Ishikawa (cell line): ENCODE data around the gene GAS2L1.

Experiments
- CEBPB ChIP-seq: IDR thresholded peaks from 2 replicates; pipeline ENCODE4 v1.6.1; 2012
- CREB1 ChIP-seq: IDR thresholded peaks from 2 replicates; pipeline ENCODE4 v1.6.1; 2012; ENCODE audit warnings: low read depth
- EGR1 ChIP-seq: IDR thresholded peaks from 2 replicates; pipeline ENCODE4 v1.6.1; 2012
- EP300 ChIP-seq: IDR thresholded peaks from 2 replicates; pipeline ENCODE4 v1.6.1; 2012; ENCODE audit warnings: borderline replicate concordance
- FOXM1 ChIP-seq: IDR thresholded peaks from 2 replicates; pipeline ENCODE4 v1.6.1; 2012; ENCODE audit warnings: low read depth, borderline replicate concordance
- MAX ChIP-seq: IDR thresholded peaks from 2 replicates; pipeline ENCODE4 v1.6.1; 2012
- NFIC ChIP-seq: IDR thresholded peaks from 2 replicates; pipeline ENCODE4 v1.6.1; 2012
- RAD21 ChIP-seq: IDR thresholded peaks from 2 replicates; pipeline ENCODE4 v1.6.1; 2012; ENCODE audit warnings: low read depth
- REST ChIP-seq: IDR thresholded peaks from 2 replicates; pipeline ENCODE4 v1.6.1; 2012; ENCODE audit warnings: low read depth, mild to moderate bottlenecking
- TAF1 ChIP-seq: IDR thresholded peaks from 2 replicates; pipeline ENCODE4 v1.6.1; 2012; ENCODE audit warnings: low read depth, mild to moderate bottlenecking
- TCF12 ChIP-seq: IDR thresholded peaks from 2 replicates; pipeline ENCODE4 v1.6.1; 2012; ENCODE audit warnings: low read depth
- TEAD4 ChIP-seq: IDR thresholded peaks from 2 replicates; pipeline ENCODE4 v1.6.1; 2012
- USF1 ChIP-seq: IDR thresholded peaks from 2 replicates; pipeline ENCODE4 v1.6.1; 2012
- YY1 ChIP-seq: IDR thresholded peaks from 2 replicates; pipeline ENCODE4 v1.6.1; 2012; ENCODE audit warnings: low read depth
- ZBTB7A ChIP-seq: IDR thresholded peaks from 2 replicates; pipeline ENCODE4 v1.6.1; 2012; ENCODE audit warnings: low read depth

The GAS2L1 gene

GRCh38 chr22:29313576-29314466, 7.4 kb downstream of the GAS2L1 start:
- TF ChIP-seq TAF1 = no peak
- TF ChIP-seq TCF12 = 0 out of 2 replicates have a peak, but pooled peaks have one; percentile 14
- TF ChIP-seq CREB1 = no peak
- no peak for TF ChIP-seq CEBPB
- 0 out of 2 replicates have a peak, but pooled peaks have one; percentile 22 for TF ChIP-seq NFIC

GRCh38 chr22:29314537-29315285, 8.3 kb downstream of the GAS2L1 start:
- TF ChIP-seq MAX = peak; percentile 55
- TF ChIP-seq CREB1 = no peak

GRCh38 chr22:29315286-29316140, 9.1 kb downstream of the GAS2L1 start, which contains the start of gene RASL10A:
TSS of gene RASL10A (minus strand) at chr22:29315697. CDS start at chr22:29315246, 451 bp downstream.
- no peak for TF ChIP-seq TCF12
- no peak for TF ChIP-seq CREB1
- TF ChIP-seq ZBTB7A = peak; percentile 45; the same call in 1 of the 2 replicates
- no peak for TF ChIP-seq EP300
- no peak for TF ChIP-seq TAF1
- TF ChIP-seq FOXM1 = no peak
- peak; percentile 32; the same call in 1 of the 2 replicates for TF ChIP-seq MAX
- TF ChIP-seq USF1 = no peak
- TF ChIP-seq RAD21 = no peak

- no peak for TF ChIP-seq TEAD4
- no peak for TF ChIP-seq CREB1
- no peak for TF ChIP-seq FOXM1
- TF ChIP-seq MAX = no peak
- no peak for TF ChIP-seq RAD21
Observed at GRCh38 chr22:29316141-29316828, 9.8 kb downstream of the GAS2L1 start.

GRCh38 chr22:29317827-29318454, 11.5 kb downstream of the GAS2L1 start:
- no peak for TF ChIP-seq MAX
- no peak for TF ChIP-seq EP300
- no peak for TF ChIP-seq ZBTB7A
- TF ChIP-seq FOXM1 = no peak

GRCh38 chr22:29319072-29319471, 12.6 kb downstream of the GAS2L1 start:
- TF ChIP-seq CREB1 = no peak
- no peak for TF ChIP-seq EP300
- TF ChIP-seq TAF1 = no peak
- no peak for TF ChIP-seq MAX
- TF ChIP-seq NFIC = no peak
- no peak for TF ChIP-seq EGR1
- TF ChIP-seq REST = no peak
- no peak for TF ChIP-seq RAD21
- no peak for TF ChIP-seq YY1
- TF ChIP-seq USF1 = no peak
- TF ChIP-seq ZBTB7A = no peak
